ENCODE measurements around the gene C1orf74.

DNA sequence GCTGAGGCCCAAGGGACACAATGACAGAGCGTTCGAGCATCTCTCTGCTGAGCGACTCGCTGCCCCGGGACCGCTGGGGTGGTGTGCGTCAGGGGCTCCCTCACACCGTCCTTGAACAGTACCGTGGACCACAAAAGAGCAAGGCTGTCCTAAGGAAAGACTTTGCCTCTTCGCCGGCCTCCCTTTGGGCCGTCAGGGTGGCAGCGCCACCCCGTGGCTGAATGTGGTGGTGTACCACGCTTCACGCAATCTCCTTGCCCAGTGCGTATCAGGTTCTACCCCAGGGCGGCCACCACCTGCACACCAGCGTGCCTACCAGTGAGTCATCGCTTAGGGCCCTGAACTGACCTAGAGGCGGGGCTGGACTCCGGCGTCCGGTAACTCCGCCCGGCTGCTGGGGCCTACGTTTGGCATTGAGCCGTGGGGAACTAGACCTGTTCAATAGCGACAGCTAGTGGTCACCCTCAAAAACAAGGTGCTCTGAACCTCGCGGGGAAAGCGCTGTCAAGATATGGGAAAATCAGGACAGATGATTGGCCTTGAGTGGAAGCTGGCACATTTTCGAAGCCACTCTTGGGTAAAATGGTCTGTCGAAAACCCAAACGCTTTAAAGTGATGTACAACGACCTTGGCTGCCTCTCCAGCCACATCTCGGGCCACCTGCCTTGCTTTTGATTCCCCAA, 36.6 kb downstream of the C1orf74 start:
- TF ChIP-seq, protein P1, sequence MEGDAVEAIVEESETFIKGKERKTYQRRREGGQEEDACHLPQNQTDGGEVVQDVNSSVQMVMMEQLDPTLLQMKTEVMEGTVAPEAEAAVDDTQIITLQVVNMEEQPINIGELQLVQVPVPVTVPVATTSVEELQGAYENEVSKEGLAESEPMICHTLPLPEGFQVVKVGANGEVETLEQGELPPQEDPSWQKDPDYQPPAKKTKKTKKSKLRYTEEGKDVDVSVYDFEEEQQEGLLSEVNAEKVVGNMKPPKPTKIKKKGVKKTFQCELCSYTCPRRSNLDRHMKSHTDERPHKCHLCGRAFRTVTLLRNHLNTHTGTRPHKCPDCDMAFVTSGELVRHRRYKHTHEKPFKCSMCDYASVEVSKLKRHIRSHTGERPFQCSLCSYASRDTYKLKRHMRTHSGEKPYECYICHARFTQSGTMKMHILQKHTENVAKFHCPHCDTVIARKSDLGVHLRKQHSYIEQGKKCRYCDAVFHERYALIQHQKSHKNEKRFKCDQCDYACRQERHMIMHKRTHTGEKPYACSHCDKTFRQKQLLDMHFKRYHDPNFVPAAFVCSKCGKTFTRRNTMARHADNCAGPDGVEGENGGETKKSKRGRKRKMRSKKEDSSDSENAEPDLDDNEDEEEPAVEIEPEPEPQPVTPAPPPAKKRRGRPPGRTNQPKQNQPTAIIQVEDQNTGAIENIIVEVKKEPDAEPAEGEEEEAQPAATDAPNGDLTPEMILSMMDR (IDR thresholded peaks at IDR 0.05 in 4 of 5, conservative IDR thresholded peaks at IDR 0.05 in 1 of 5), result peak; percentile 81 to 95 (median 81)
- TF ChIP-seq POLR2A (IDR thresholded peaks at IDR 0.05), result no peak
